Measurements from ENCODE around the gene PCLO. TPM values are rescaled to one million over a fixed set of nuclear protein-coding genes. Genes with fewer than 3 reads are reported as not detected.

Gene PCLO
- total RNA-seq, 1 experiment from 2014 or later: 4.1 TPM

- CTCF ChIA-PET: no interaction called here
- no peak for DNase-seq
- Mint-ChIP-seq H3K9me3 (ENCODE audit: unreplicated experiment) (no peaks in the 10 kb centered on the region), H3K4me3 (ENCODE audit: unreplicated experiment) (no peak overlapping the region), H3K4me1 (ENCODE audit: low read depth, unreplicated experiment) (no peaks in the 10 kb centered on the region), H3K27me3 (ENCODE audit: insufficient read depth, unreplicated experiment) (peaks cover 5% of the 10 kb centered on the region), H3K27ac (ENCODE audit: unreplicated experiment) (no peak overlapping the region), H3K36me3 (ENCODE audit: insufficient read depth, unreplicated experiment) (no peaks in the 10 kb centered on the region)
- H3K4me3 ChIP-seq (ENCODE audit: low read depth, low read length): no peak overlapping the region
- H3K36me3 ChIP-seq (ENCODE audit: control insufficient read depth, insufficient read depth, low read length): no peaks in the 10 kb centered on the region
- TF ChIP-seq, protein P1, sequence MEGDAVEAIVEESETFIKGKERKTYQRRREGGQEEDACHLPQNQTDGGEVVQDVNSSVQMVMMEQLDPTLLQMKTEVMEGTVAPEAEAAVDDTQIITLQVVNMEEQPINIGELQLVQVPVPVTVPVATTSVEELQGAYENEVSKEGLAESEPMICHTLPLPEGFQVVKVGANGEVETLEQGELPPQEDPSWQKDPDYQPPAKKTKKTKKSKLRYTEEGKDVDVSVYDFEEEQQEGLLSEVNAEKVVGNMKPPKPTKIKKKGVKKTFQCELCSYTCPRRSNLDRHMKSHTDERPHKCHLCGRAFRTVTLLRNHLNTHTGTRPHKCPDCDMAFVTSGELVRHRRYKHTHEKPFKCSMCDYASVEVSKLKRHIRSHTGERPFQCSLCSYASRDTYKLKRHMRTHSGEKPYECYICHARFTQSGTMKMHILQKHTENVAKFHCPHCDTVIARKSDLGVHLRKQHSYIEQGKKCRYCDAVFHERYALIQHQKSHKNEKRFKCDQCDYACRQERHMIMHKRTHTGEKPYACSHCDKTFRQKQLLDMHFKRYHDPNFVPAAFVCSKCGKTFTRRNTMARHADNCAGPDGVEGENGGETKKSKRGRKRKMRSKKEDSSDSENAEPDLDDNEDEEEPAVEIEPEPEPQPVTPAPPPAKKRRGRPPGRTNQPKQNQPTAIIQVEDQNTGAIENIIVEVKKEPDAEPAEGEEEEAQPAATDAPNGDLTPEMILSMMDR (IDR thresholded peaks at IDR 0.05; ENCODE audit: insufficient read depth in 1 of 2, low read depth in 1 of 2, low read length in 1 of 2, severe bottlenecking in 1 of 2, unreplicated experiment in 1 of 2): no peak
- no peaks in the 10 kb centered on the region for H3K9me3 ChIP-seq
- no peaks in the 10 kb centered on the region for H3K27me3 ChIP-seq (replicated peaks; ENCODE audit: control insufficient read depth, insufficient read depth, low read length)
- intact Hi-C loops (cut with micrococcal nuclease; ENCODE audit: unreplicated experiment): loop anchor here (10.0 kb wide), 1 partner anchor 63 kb away; no protein-coding TSS in a partner anchor
- POLR2A ChIA-PET: no interaction called here
- no TSS peak for BruUV-seq (replicated peaks)
- no peaks in the 10 kb centered on the region for H3K4me1 ChIP-seq
Observed at GRCh38 chr7:82741493-82741892, 421.2 kb downstream of the PCLO start.

- H3K27me3 ChIP-seq (replicated peaks; ENCODE audit: control insufficient read depth, insufficient read depth, low read length): no peaks in the 10 kb centered on the region
- no peak overlapping the region for H3K4me3 Mint-ChIP-seq (ENCODE audit: unreplicated experiment)
- H3K36me3 ChIP-seq (ENCODE audit: control insufficient read depth, insufficient read depth, low read length): no peaks in the 10 kb centered on the region
- H3K27me3 Mint-ChIP-seq (ENCODE audit: insufficient read depth, unreplicated experiment): peaks cover 5% of the 10 kb centered on the region
- no peaks in the 10 kb centered on the region for H3K9me3 ChIP-seq
- H3K9me3 Mint-ChIP-seq (ENCODE audit: unreplicated experiment): no peaks in the 10 kb centered on the region
- no TSS peak for BruUV-seq (replicated peaks)
- H3K4me3 ChIP-seq (ENCODE audit: low read depth, low read length): no peak overlapping the region
- H3K27ac Mint-ChIP-seq (ENCODE audit: unreplicated experiment): no peak overlapping the region
- no peaks in the 10 kb centered on the region for H3K4me1 ChIP-seq
- intact Hi-C loops (cut with micrococcal nuclease; ENCODE audit: unreplicated experiment): loop anchor here (10.0 kb wide), 1 partner anchor 64 kb away; no protein-coding TSS in a partner anchor
- ChIA-PET POLR2A (no interaction called here), CTCF (no interaction called here)
- peak; percentile 47 to 53 for DNase-seq
- H3K36me3 Mint-ChIP-seq (ENCODE audit: insufficient read depth, unreplicated experiment): no peaks in the 10 kb centered on the region
- TF ChIP-seq, protein P1 (IDR thresholded peaks at IDR 0.05; ENCODE audit: insufficient read depth in 1 of 2, low read depth in 1 of 2, low read length in 1 of 2, severe bottlenecking in 1 of 2, unreplicated experiment in 1 of 2): peak; percentile 30 to 55
- no peaks in the 10 kb centered on the region for H3K4me1 Mint-ChIP-seq (ENCODE audit: low read depth, unreplicated experiment)
Observed at GRCh38 chr7:82740246-82740848, 422.3 kb downstream of the PCLO start.

DNA sequence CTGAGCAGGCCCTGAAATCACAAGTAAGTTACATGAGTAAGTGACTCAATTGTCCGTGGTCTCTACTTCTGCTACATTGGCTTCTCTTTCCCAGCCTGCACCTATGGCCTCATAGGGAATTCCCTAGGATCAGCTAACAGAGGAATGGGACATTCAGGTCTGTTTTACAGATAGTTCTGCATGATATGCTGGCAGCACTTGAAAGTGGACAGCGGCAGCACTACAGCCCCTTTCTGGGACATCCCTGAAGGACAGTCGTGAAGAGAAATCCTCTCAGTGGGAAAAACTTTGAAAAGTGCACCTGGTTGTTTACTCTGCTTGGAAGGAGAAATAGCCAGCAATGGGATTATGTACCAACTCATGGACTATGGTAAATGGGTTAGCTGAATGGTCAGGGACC, 426.1 kb downstream of the PCLO start:
- TF ChIP-seq, protein P1 (IDR thresholded peaks at IDR 0.05; ENCODE audit: insufficient read depth in 1 of 2, low read depth in 1 of 2, low read length in 1 of 2, severe bottlenecking in 1 of 2, unreplicated experiment in 1 of 2): no peak
- BruUV-seq (replicated peaks): no TSS peak

More for the DNA sequence above, 426.1 kb downstream of the PCLO start:
- H3K27ac Mint-ChIP-seq (ENCODE audit: unreplicated experiment): no peak overlapping the region
- H3K9me3 Mint-ChIP-seq (ENCODE audit: unreplicated experiment): no peaks in the 10 kb centered on the region
- H3K27me3 Mint-ChIP-seq (ENCODE audit: insufficient read depth, unreplicated experiment): peaks cover 2% of the 10 kb centered on the region
- POLR2A ChIA-PET: no interaction called here
- Histone ChIP-seq H3K36me3 (ENCODE audit: control insufficient read depth, insufficient read depth, low read length) (no peaks in the 10 kb centered on the region), H3K9me3 (no peaks in the 10 kb centered on the region), H3K27me3 (replicated peaks; ENCODE audit: control insufficient read depth, insufficient read depth, low read length) (no peaks in the 10 kb centered on the region), H3K4me1 (no peaks in the 10 kb centered on the region), H3K4me3 (ENCODE audit: low read depth, low read length) (no peak overlapping the region)
- CTCF ChIA-PET: no interaction called here
- no peak overlapping the region for H3K4me3 Mint-ChIP-seq (ENCODE audit: unreplicated experiment)
- H3K36me3 Mint-ChIP-seq (ENCODE audit: insufficient read depth, unreplicated experiment): no peaks in the 10 kb centered on the region
- intact Hi-C loops (cut with micrococcal nuclease; ENCODE audit: unreplicated experiment): no loop called here
- no peak for DNase-seq
- H3K4me1 Mint-ChIP-seq (ENCODE audit: low read depth, unreplicated experiment): no peaks in the 10 kb centered on the region

All from Caco-2 (cell line).